Mesenchymal stem cell (in vitro differentiated cells and primary cell): ENCODE data around the gene GPHN.
A peak's percentile ranks its signal among the peaks of the same experiment; 100 is the strongest.

Experiments used
- DNase-seq: peaks from one replicate; pipeline ENCODE4 v3.0.0-alpha.2; 2013
- H2AFZ ChIP-seq: one replicate; pipeline ENCODE4 v1.6.1; 2013; ENCODE audit warnings: low read depth, mild to moderate bottlenecking, control low read depth, inconsistent platforms, low read length, moderate library complexity
- H2AK5ac ChIP-seq: 2 replicates; pipeline ENCODE4 v1.6.1; 2013; ENCODE audit warnings: low read length, moderate library complexity, mild to moderate bottlenecking, inconsistent platforms; ENCODE audit not compliant: severe bottlenecking
- H2BK120ac ChIP-seq: one replicate; pipeline ENCODE4 v1.6.1; 2013; ENCODE audit warnings: low read depth, mild to moderate bottlenecking, inconsistent platforms, low read length, moderate library complexity
- H2BK12ac ChIP-seq, 2 experiments: one replicate each; pipeline ENCODE4 v1.6.1; 2013; ENCODE audit warnings: inconsistent platforms in 2 of 2, low read length in 2 of 2, mild to moderate bottlenecking in 2 of 2, moderate library complexity in 2 of 2, control low read depth in 1 of 2
- H2BK15ac ChIP-seq: one replicate; pipeline ENCODE4 v1.6.1; 2013; ENCODE audit warnings: mild to moderate bottlenecking, low read depth, inconsistent platforms; ENCODE audit not compliant: poor library complexity, severe bottlenecking
- H2BK5ac ChIP-seq: 2 replicates; pipeline ENCODE4 v1.6.1; 2013; ENCODE audit warnings: low read depth, mild to moderate bottlenecking, low read length, control low read depth, inconsistent platforms; ENCODE audit not compliant: poor library complexity, severe bottlenecking
- H3K14ac ChIP-seq, 2 experiments: one replicate each; pipeline ENCODE4 v1.6.1; 2013; ENCODE audit warnings: inconsistent platforms in 2 of 2, low read length in 2 of 2, control low read depth in 1 of 2, mild to moderate bottlenecking in 1 of 2, moderate library complexity in 1 of 2
- H3K18ac ChIP-seq, 2 experiments: one replicate each; pipeline ENCODE4 v1.6.1; 2013; ENCODE audit warnings: inconsistent platforms in 2 of 2, low read length in 2 of 2, control low read depth in 1 of 2, low read depth in 1 of 2, mild to moderate bottlenecking in 1 of 2
- H3K23ac ChIP-seq, 2 experiments: one replicate each; pipeline ENCODE4 v1.6.1; 2013; ENCODE audit warnings: inconsistent platforms in 2 of 2, low read length in 2 of 2, mild to moderate bottlenecking in 2 of 2, moderate library complexity in 2 of 2, control low read depth in 1 of 2
- H3K27ac ChIP-seq: 2 replicates; pipeline ENCODE4 v1.5.1; 2013; ENCODE audit warnings: mild to moderate bottlenecking, moderate library complexity, low read length, control low read depth, inconsistent platforms; ENCODE audit not compliant: poor library complexity, severe bottlenecking
- H3K27me3 ChIP-seq, 2 experiments: 2 replicates each; pipeline versions ENCODE4 v1.6.1 to v1.7.0; 2013; ENCODE audit warnings: low read length in 2 of 2, mild to moderate bottlenecking in 2 of 2, moderate library complexity in 2 of 2, control low read depth in 1 of 2, inconsistent platforms in 1 of 2; ENCODE audit not compliant: control insufficient read depth in 1 of 2, insufficient read depth in 1 of 2
- H3K36me3 ChIP-seq, 2 experiments: 2 replicates each; pipeline versions ENCODE4 v1.6.1 to v1.7.0; 2013; ENCODE audit warnings: low read length in 2 of 2, control low read depth in 1 of 2, inconsistent platforms in 1 of 2, low read depth in 1 of 2, mild to moderate bottlenecking in 1 of 2; ENCODE audit not compliant: insufficient read depth in 2 of 2, control insufficient read depth in 1 of 2
- H3K4ac ChIP-seq, 2 experiments: one replicate each; pipeline ENCODE4 v1.6.1; 2013; ENCODE audit warnings: inconsistent platforms in 2 of 2, low read length in 2 of 2, mild to moderate bottlenecking in 2 of 2, moderate library complexity in 2 of 2, control low read depth in 1 of 2, low read depth in 1 of 2
- H3K4me1 ChIP-seq: 2 replicates; pipeline ENCODE4 v1.6.1; 2013; ENCODE audit warnings: low read depth, low read length, control low read depth; ENCODE audit not compliant: control insufficient read depth, insufficient read depth
- H3K4me2 ChIP-seq: 2 replicates; pipeline ENCODE4 v1.6.1; 2013; ENCODE audit warnings: low read length, mild to moderate bottlenecking, inconsistent platforms; ENCODE audit not compliant: poor library complexity, severe bottlenecking
- H3K4me3 ChIP-seq, 2 experiments: 2 replicates each; pipeline versions ENCODE4 v1.5.1 to v1.7.0; 2013; ENCODE audit warnings: low read length in 2 of 2, mild to moderate bottlenecking in 2 of 2, control low read depth in 1 of 2, low read depth in 1 of 2; ENCODE audit not compliant: insufficient read depth in 1 of 2
- H3K79me1 ChIP-seq: replicated peaks from 2 replicates; pipeline ENCODE4 v1.6.1; 2013; ENCODE audit warnings: mild to moderate bottlenecking, control low read depth, low read length, inconsistent platforms; ENCODE audit not compliant: poor library complexity, severe bottlenecking
- H3K9ac ChIP-seq: 2 replicates; pipeline ENCODE4 v1.7.0; 2013; ENCODE audit warnings: mild to moderate bottlenecking, low read length, moderate library complexity
- H3K9me3 ChIP-seq: 2 replicates; pipeline ENCODE4 v1.7.0; 2013; ENCODE audit warnings: mild to moderate bottlenecking, low read length; ENCODE audit not compliant: control insufficient read depth
- H4K8ac ChIP-seq: one replicate; pipeline ENCODE4 v1.6.1; 2013; ENCODE audit warnings: inconsistent platforms, mild to moderate bottlenecking, low read length, moderate library complexity
- H4K91ac ChIP-seq: one replicate; pipeline ENCODE4 v1.6.1; 2013; ENCODE audit warnings: mild to moderate bottlenecking, low read length, inconsistent platforms
- WGBS: methylation state at CpG from one replicate; pipeline ENCODE4 v1.1.7; 2013; ENCODE audit warnings: mixed read lengths; 5-methylcytosine and 5-hydroxymethylcytosine counted together

Gene GPHN

DNA sequence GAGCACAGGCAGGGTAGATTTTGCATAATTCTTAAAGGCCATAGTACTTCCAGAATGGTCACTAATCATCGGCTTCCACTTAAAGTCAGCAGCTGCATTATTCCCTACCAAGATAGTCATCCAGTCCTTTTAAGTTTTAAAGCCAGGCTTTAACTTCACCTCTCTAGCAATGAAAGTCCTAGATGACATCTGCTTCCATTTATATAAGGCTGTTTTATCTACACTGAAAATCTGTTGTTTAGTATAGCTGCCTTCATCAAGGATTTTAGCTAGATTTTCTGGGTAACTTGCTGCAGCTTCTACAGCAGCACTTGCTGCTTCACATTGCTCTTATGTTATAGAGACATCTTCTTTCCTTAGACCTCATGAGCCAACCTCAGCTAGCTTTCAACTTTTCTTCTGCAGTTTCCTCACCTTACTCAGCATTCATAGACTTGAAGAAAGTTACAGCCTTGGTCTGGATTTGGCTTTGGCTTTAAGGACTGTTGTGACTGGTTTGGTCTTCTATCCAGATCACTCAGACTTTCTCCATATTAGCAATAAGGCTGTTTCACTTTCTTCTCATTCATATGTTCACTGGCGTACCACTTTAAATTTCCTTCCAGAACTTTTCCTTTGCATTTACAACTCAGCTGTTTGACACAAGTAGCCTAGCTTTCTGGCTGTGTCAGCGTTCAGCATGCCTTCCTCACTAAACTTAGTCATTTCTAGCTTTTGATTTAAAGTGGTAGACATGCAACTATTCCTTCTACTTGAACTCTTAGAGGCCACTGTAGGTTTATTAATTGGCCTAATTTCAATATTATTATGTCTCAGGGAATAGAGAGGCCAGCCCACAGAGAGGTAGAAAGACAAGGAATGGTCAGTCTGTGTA, 471.4 kb downstream of the GPHN start:
- no peaks in the 10 kb centered on the region for H3K9me3 ChIP-seq
- H3K18ac ChIP-seq = no peak overlapping the region
- 93% methylated on average over 2 of the region's 3 CpGs for WGBS
- no peak overlapping the region for H2BK12ac ChIP-seq
- no peaks in the 10 kb centered on the region for H3K27me3 ChIP-seq
- no peak overlapping the region for H3K9ac ChIP-seq
- H3K14ac ChIP-seq = no peak overlapping the region
- no peak overlapping the region for H3K4me3 ChIP-seq
- no peaks in the 10 kb centered on the region for H3K79me1 ChIP-seq
- no peaks in the 10 kb centered on the region for H3K36me3 ChIP-seq
- H2AFZ ChIP-seq = no peak overlapping the region
- H2BK120ac ChIP-seq = no peak overlapping the region
- H3K4ac ChIP-seq = no peak overlapping the region
- H2BK15ac ChIP-seq = no peak overlapping the region
- H3K4me1 ChIP-seq = peaks cover 1% of the 10 kb centered on the region
- no peak overlapping the region for H4K8ac ChIP-seq
- H4K91ac ChIP-seq = no peak overlapping the region
- H3K27ac ChIP-seq = no peak overlapping the region
- H2AK5ac ChIP-seq = no peak overlapping the region
- DNase-seq = peak; percentile 11
- H3K4me2 ChIP-seq = no peak overlapping the region
- no peak overlapping the region for H2BK5ac ChIP-seq
- no peak overlapping the region for H3K23ac ChIP-seq

DNA sequence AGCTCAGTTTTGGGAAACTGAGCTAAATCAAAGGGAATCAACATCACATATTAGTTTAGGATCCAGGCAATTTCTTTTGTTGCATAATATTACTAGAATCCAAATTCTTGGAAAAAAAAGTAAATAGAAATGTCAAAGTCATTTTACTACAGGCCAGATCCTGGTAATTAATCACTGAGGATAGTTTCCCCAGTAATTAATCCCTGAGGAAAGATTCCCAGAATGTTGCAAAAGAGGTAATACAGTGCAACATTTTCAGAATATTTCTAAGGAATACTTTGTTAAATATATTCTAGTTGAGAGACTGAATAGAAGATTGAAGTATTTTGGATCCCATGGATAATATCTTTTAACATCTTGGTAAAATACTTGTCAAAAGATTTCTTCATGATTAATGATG, 474.3 kb downstream of the GPHN start:
- Histone ChIP-seq H3K14ac (no peak overlapping the region), H3K4ac (no peak overlapping the region), H4K8ac (no peak overlapping the region), H3K9me3 (no peaks in the 10 kb centered on the region), H3K4me1 (no peaks in the 10 kb centered on the region), H3K18ac (no peak overlapping the region), H3K27ac (no peak overlapping the region), H2BK120ac (no peak overlapping the region), H2BK12ac (no peak overlapping the region), H3K9ac (no peak overlapping the region), H3K79me1 (no peaks in the 10 kb centered on the region), H2BK15ac (no peak overlapping the region), H3K4me3 (no peak overlapping the region), H3K36me3 (no peaks in the 10 kb centered on the region), H2BK5ac (no peak overlapping the region), H2AFZ (no peak overlapping the region), H3K23ac (no peak overlapping the region), H2AK5ac (no peak overlapping the region), H3K4me2 (no peak overlapping the region), H4K91ac (no peak overlapping the region), H3K27me3 (no peaks in the 10 kb centered on the region)
- DNase-seq = no peak

DNA sequence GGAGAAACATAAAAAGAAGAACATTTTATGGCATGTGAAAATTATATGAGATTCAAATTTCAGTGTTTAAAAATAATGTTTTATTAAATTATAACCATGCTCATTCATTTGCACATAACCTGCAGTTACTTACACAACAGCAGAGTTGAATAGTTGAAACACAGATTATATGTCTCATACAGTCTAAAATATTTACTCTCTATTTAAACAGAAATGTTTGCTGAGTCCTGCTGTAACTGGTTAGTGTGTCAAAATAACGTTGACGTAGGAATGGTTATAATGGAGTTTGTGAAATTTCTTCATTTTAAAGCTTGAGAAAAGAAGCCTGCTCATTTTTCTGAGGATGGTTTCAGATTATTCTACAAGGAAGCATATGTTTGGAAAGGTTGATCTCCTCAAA, 484.8 kb downstream of the GPHN start:
- no peak overlapping the region for H4K91ac ChIP-seq
- H3K14ac ChIP-seq = no peak overlapping the region
- H2BK5ac ChIP-seq = no peak overlapping the region
- no peak overlapping the region for H3K23ac ChIP-seq
- H2BK12ac ChIP-seq = no peak overlapping the region
- H3K4me3 ChIP-seq = no peak overlapping the region
- H2BK120ac ChIP-seq = no peak overlapping the region
- H3K4me2 ChIP-seq = no peak overlapping the region
- no peaks in the 10 kb centered on the region for H3K79me1 ChIP-seq
- 96% methylated on average over 2 of the region's 2 CpGs for WGBS
- H3K18ac ChIP-seq = no peak overlapping the region
- no peaks in the 10 kb centered on the region for H3K4me1 ChIP-seq
- H3K27ac ChIP-seq = no peak overlapping the region
- H2AK5ac ChIP-seq = no peak overlapping the region
- no peaks in the 10 kb centered on the region for H3K27me3 ChIP-seq
- H3K4ac ChIP-seq = no peak overlapping the region
- H3K9me3 ChIP-seq = no peaks in the 10 kb centered on the region
- no peak overlapping the region for H2AFZ ChIP-seq
- no peak overlapping the region for H4K8ac ChIP-seq
- no peak overlapping the region for H2BK15ac ChIP-seq
- no peak for DNase-seq
- H3K36me3 ChIP-seq = no peaks in the 10 kb centered on the region
- no peak overlapping the region for H3K9ac ChIP-seq

DNA sequence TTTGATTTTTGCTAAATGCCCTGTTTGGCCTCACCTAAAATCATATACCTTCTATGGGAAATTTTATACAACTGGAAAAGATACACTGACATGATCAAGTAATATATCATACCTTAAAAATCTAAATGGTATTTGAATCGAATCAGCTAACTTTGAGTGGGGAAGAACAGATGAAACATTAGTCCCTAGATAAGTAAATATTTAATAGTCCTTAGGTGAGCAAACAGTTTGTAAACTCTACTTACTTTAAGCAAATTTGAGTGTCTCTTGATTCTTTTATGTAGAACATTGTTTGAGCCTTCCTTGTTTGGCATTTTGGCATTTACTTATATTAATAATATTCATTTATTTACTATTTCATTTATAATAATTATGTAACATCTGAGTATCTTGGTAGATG, 485.6 kb downstream of the GPHN start:
- Histone ChIP-seq H3K14ac (no peak overlapping the region), H3K36me3 (no peaks in the 10 kb centered on the region), H2BK5ac (no peak overlapping the region), H3K18ac (no peak overlapping the region), H2AFZ (no peak overlapping the region), H2AK5ac (no peak overlapping the region), H2BK15ac (no peak overlapping the region), H3K27me3 (no peaks in the 10 kb centered on the region), H3K4me3 (no peak overlapping the region), H4K8ac (no peak overlapping the region), H3K4me2 (no peak overlapping the region), H3K23ac (no peak overlapping the region), H3K4ac (no peak overlapping the region), H3K4me1 (no peaks in the 10 kb centered on the region), H2BK120ac (no peak overlapping the region), H4K91ac (no peak overlapping the region), H3K9me3 (no peaks in the 10 kb centered on the region), H3K9ac (no peak overlapping the region), H2BK12ac (no peak overlapping the region), H3K27ac (no peak overlapping the region), H3K79me1 (no peaks in the 10 kb centered on the region)
- no CpG with 5 or more reads among the region's 1 CpG for WGBS
- no peak for DNase-seq
